GM19239 (cell line): ENCODE measurements around the gene RBBP7.

Source experiments
- DNase-seq: peaks from one replicate; pipeline ENCODE4 v3.0.0; 2011; ENCODE audit warnings: low spot score; ENCODE audit not compliant: insufficient read length
- FAIRE-seq: peaks from 2 replicates; lab custom pipeline; 2011; peaks lifted over from hg19 to GRCh38; lab: Jason Lieb, UNC

RBBP7 gene

DNA sequence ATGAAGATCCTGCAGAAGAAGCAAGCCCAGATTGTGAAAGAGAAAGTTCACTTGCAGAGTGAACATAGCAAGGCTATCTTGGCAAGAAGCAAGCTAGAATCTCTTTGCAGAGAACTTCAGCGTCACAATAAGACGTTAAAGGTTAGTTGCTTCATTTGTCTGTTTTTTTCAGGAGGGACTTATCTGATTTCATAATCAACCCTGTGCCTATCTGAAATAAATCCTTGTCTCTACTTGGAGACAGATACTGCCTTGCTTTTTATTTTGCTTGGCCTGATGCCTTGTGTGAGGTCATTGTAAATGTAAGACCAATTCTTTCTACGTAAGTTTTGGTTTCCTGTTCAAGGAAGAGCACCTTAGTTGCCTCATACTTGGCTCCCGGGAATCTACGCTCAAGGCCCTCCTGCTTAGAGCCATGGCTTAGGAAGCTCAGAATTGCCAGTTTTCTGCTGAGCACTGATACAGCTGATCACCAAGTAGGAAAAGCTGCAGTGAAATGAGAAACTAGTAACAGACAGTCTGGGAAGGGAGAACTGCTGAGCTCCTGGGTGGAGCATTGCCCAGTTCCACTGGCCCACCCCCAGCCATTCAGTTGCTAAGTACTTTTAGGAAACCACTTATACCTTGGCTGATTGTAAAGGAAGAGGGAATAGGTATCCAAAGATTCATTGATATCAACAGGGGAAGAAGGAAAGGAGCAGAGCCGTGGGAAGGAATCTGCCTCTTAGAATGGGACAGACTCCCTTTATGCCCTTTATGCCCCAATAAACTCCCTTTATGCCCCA is 41.8 kb downstream of the RBBP7 start:
- DNase-seq: no peak

DNA sequence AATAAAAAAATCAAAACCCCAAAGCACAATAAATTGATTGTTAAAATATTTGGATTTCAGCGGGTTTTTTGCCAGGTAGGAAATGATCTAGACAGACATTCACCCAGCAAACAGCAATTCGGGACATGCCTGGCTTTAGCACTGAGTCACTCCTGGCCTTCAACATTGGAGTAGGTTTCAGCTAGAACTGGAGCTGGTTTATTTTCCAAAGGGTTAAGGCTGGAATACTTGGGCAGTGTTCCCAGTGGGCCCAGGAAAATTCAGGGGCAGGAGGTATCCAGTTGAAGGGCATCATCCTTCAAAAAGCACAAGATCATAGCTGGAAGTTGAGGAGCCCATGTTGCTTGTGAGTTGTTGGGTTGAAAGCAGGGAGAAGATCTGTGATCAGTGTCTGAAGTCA is 42.9 kb downstream of the RBBP7 start:
- FAIRE-seq (no peak), DNase-seq (no peak)

More for the DNA sequence above, 41.8 kb downstream of the RBBP7 start:
- peak; percentile 55 for FAIRE-seq

DNA sequence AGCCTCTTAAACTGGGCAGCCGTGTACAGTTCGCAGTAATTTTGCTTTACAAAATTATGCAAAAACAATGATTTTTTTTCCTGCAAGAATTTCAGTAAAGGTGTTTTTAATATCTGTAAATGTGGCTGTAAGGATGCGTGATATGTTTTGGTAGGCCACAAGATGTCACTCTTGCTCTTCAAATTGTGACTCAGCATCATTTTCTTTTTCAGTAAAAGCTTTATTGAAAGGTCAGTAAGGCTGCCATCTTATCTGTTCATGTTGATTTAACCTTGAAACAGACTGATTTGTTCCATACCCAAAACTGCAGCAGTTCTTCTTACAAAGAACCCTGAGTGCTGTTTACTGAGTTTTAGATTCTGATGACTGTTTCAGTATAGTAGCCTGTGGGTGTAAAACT is 44.0 kb downstream of the RBBP7 start:
- FAIRE-seq: peak; percentile 72
- DNase-seq: peak; percentile 4

DNA sequence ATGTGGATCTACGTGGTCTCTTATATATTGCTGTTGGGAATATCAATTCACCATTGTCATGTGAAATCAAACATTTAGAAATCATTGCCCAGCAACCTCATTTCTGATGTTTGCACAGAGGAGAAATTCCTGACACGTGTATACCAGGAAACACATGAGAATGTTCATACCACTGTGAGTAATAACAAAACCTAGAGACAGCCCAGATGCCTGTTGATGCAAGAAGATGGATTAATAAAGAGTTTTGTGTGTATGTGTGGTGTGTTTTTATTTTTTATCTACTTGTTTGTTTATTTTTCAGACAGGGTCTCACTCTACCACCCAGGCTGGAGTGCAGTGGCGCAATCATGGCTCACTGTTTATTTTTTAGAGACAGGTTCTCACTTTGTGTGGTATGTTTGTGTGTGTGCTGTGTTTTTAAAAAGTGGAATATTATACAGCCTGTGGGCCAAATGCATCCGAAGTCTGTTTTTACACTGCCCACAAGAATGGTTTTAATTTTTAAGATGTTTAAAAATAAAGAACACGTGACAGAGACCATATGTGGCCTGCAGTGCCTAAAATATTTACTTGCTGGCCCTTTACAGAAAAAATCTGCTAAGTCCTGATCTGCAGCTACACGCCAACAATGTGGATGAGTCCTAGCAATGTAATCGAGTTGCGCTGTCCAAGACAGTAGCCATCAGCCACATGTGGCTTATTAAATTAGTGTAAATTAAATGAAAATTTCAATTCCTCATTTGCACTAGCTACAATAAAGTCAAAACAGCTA is 44.7 kb downstream of the RBBP7 start:
- FAIRE-seq (no peak), DNase-seq (no peak)

DNA sequence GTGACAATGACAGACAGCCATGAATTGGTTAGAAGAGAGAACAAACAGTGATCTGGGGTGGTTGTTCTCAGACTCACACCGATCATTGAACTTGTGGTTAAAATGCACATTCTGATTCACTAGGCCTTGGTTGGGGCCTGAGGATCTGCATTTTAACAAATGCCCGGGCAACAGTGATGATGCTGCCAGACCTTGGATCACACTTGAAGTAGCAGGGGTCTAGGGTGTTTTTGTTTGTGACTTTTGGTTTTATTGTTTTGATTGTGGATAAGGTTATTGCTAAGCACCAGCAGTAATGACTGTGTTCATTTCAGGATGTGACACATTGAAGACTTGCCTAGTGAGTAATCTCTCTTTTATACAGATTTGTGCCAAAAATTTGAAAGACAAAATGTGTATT is 47.4 kb downstream of the RBBP7 start:
- FAIRE-seq (no peak), DNase-seq (no peak)

DNA sequence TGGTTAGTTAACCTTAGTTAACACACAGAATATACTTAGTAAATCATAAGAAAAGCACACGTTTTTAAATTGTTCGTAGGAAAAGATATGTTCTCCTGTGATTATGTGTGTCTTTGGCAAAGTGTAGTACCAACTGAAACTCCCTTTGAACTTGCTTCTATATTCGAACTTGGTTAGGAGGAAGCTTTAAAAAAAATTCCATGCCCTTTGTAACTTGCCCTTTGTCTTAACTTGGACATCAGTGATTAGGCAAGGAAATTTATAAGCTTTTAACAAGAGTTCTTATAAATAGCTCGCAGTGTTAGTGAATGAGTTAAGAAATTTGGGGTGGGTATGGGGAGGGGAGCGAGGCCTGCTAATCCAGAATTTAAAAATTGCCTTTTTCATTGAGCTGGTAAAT is 50.5 kb downstream of the RBBP7 start:
- DNase-seq (no peak), FAIRE-seq (no peak)

DNA sequence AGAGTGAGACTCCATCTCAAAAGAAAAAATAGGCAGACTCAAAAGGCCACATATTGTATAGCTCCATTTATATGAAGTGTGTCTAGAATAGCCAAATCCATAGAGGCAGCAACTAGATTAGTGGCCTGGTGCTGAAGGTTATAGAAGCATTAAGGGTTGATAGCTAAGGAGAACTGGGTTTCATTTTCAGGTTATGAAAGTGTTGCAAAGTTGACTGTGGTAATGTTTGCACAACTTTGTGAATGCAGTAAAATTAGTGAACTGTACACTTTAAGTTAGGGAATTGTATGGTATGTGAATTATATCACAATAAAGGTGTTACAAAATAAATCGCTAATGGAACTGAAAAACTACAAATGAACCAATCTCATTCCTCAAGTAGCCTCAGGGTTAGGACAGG is 55.6 kb downstream of the RBBP7 start:
- peak; percentile 77 for FAIRE-seq
- DNase-seq: no peak

DNA sequence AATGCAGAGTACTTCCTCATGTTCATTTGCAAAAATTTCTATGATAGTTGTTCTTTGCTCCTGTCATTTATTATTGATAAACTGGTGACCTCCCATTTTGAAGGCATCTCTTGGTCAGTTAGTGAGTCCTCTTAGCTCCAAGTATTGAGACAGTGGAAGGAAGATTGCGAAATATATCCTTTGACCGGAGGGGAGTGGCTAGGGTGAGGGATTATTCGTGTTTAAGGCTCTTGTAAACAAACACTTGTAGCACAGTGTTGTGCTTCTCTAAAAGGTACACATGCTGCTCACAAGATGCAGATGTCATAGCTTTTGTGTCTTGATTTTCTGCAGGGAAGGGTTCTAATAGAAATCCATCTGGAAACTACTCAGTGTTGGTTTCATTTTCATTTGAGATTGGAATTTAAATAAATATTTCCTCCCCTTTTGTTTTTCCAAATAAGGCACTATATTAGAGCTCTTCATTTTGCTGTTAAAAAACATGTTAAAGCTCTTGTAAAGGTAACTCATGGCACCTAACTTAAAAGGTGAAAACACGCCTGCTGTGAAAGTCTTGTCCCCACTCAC is 62.1 kb downstream of the RBBP7 start:
- no peak for DNase-seq
- FAIRE-seq: no peak

DNA sequence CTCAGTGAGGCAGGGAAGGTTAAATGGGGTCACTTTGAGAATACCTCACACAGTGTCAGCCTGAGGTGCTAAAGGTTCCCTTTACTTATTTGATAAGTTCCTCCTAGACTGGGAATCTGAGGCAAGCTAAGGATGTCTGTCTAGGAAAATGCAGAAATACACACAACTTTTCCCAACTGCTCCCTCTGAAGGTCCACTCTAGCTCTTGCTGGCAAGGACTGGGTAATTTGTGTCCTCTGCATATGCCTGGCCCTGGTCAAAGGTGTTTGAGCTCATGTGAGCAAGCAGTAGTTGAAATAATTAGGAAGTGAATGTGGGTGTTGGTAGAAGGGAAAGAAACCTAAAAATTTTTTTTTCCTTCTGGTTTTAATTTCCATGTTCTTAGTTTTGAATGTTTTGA is 62.6 kb downstream of the RBBP7 start:
- DNase-seq (no peak), FAIRE-seq (no peak)

DNA sequence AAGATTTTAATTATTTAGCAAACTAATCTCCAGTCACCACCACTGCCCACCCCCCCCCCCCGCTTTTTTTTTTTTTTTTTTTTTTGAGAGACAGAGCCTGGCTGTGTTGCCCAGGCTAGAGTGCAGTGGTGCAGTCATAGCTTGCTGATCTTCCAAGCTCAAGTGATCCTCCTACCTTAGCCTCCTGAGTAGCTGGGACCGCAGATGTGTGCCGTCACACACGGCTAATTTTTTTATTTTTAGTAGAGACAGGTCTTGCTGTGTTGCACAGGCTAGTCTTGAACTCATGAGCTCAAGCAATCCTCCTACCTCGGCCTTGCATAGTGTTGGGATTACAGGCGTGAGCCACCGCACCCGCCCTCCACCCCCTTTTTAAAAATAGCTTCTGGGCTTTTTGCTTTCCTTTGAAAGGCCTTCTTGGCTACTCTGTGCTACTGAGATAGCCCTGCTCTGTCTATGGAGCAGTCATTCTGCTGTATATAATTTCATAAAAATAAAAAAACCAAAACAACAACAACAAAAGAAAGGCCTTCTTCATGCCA is 65.2 kb downstream of the RBBP7 start:
- FAIRE-seq (no peak), DNase-seq (no peak)

DNA sequence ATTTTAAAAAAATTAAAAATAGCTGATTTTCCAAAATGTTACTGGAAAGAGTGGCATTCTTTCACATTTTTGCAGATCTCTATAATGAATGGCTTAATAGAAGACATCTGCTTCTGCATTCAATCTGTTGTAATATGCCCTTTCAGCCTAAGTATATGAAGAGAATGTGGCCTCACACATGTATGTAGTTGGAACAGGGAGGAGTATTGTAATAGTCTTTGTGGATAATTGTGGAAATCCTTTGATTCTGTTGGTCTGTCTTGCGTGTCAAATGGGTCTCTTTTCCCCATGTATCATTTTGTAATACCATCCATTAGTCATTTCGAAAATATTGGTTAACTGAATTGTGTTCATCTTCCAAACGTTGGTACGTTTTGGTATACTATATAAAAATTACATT is 72.3 kb downstream of the RBBP7 start:
- FAIRE-seq (no peak), DNase-seq (no peak)

DNA sequence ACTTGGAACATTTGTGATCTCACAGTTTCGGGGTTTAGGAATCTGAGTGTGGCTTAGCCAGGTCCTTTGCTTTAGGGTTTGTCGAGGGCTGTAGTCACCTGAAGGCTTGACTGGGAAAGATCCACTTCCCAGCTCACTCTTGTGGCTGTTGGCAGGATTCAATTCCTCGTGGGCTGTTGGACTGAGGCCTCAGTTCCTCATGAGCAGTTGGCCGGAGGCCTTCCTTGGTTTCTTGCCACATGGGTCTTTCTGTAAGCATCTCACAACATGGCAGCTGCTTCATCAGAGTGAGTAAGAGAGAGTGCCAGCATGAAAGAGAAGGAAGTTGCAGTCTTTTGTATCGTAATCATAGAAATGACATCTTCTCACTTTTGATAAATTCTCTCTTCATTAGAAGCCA is 72.8 kb downstream of the RBBP7 start:
- FAIRE-seq: no peak
- no peak for DNase-seq

DNA sequence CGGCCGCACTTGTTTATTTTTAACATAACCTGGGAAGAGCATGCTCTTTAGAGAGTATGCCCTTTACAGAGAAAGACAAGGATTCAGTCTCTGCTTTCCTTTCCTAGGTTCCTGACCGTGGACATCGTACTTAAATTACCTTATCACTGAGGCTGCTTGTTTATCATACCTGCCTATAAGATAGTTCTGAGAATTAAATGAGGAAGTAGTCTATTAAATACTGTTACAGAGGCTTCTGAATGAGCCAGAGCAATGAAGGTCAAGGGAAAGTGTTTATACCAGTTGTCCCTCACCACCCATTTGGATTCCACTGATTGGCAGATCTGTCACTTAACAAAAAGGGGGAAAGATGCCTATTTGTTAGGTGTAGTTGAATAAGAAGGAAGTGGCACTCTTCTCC is 73.9 kb downstream of the RBBP7 start:
- FAIRE-seq (no peak), DNase-seq (no peak)
